KMS-11 (cell line): Measurements from ENCODE around the gene NOTCH4.

Experiments
- H2AFZ ChIP-seq: fragments of 200-600 bp; sonication (generic); 2 replicates; pipeline ENCODE4 v1.6.1; 2016; ENCODE audit warnings: antibody characterized with exemption, mixed run types, low read depth
- H3K27ac ChIP-seq: fragments of 200-600 bp; sonication (generic); 2 replicates; pipeline ENCODE4 v1.6.1; 2016; ENCODE audit warnings: mild to moderate bottlenecking, mixed run types
- H3K27me3 ChIP-seq: fragments of 200-600 bp; sonication (generic); 2 replicates; pipeline ENCODE4 v1.6.1; 2017; ENCODE audit warnings: mild to moderate bottlenecking, low read depth, mixed run types, moderate library complexity; ENCODE audit not compliant: insufficient read depth
- H3K36me3 ChIP-seq: fragments of 200-600 bp; sonication (generic); 2 replicates; pipeline ENCODE4 v1.6.1; 2017; ENCODE audit warnings: mild to moderate bottlenecking, mixed run types; ENCODE audit not compliant: insufficient read depth
- H3K4me1 ChIP-seq: fragments of 200-600 bp; sonication (generic); 2 replicates; pipeline ENCODE4 v1.6.1; 2016; ENCODE audit warnings: mild to moderate bottlenecking, low read depth, mixed run types; ENCODE audit not compliant: poor library complexity, severe bottlenecking
- H3K4me2 ChIP-seq: fragments of 200-600 bp; sonication (generic); 2 replicates; pipeline ENCODE4 v1.7.0; 2016; ENCODE audit warnings: mild to moderate bottlenecking, mixed run types
- H3K4me3 ChIP-seq: fragments of 200-600 bp; sonication (generic); IDR thresholded peaks from 2 replicates; pipeline ENCODE4 v1.6.1; 2017; ENCODE audit warnings: low read depth, low read length, mixed read lengths; ENCODE audit not compliant: insufficient read depth
- H3K79me2 ChIP-seq: fragments of 200-600 bp; sonication (generic); 2 replicates; pipeline ENCODE4 v1.6.1; 2016; ENCODE audit warnings: low read depth, mixed run types; ENCODE audit not compliant: insufficient read depth
- H3K9ac ChIP-seq: fragments of 200-600 bp; sonication (generic); 2 replicates; pipeline ENCODE4 v1.6.1; 2016; ENCODE audit warnings: mild to moderate bottlenecking, mixed run types
- H4K20me1 ChIP-seq: fragments of 200-600 bp; sonication (generic); 2 replicates; pipeline ENCODE4 v1.6.1; 2016; ENCODE audit warnings: mild to moderate bottlenecking, mixed run types; ENCODE audit not compliant: insufficient read depth
- CTCF ChIP-seq: fragments of 200-600 bp; sonication (generic); conservative IDR thresholded peaks from 2 replicates; pipeline ENCODE4 v1.6.1; 2017; ENCODE audit warnings: low read depth, mild to moderate bottlenecking, antibody characterized with exemption, low read length, moderate library complexity, mixed read lengths

Gene NOTCH4

DNA sequence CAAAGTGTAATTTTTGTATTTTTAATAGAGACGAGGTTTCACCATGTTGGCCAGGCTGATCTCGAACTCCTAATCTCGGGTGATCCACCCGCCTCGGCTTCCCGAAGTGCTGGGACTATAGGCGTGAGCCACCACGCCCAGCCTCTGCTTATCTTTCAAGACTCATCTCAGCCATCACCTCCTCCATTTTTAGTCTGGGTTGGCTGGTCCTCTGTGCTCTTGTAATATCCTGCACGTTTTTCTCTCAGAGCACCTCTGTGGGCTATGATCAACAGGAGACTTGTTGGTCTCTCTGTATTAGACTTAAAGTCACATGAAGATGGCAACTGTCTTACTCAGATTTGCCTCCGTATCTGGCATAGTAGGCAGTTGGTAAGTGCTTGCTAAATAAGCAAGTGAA lies 7.6 kb downstream of the NOTCH4 start:
- H3K4me2 ChIP-seq: no peak overlapping the region
- H3K4me1 ChIP-seq: no peaks in the 10 kb centered on the region
- H3K27me3 ChIP-seq: no peaks in the 10 kb centered on the region; the same call in 1 of the 2 replicates
- no peak overlapping the region for H3K9ac ChIP-seq
- no peaks in the 10 kb centered on the region for H4K20me1 ChIP-seq
- no peak overlapping the region for H3K27ac ChIP-seq
- no peaks in the 10 kb centered on the region for H3K79me2 ChIP-seq
- H3K36me3 ChIP-seq: no peaks in the 10 kb centered on the region
- H3K4me3 ChIP-seq: no peak overlapping the region
- no peak for TF ChIP-seq CTCF
- H2AFZ ChIP-seq: no peak overlapping the region

- no peak overlapping the region for H3K9ac ChIP-seq
- H3K36me3 ChIP-seq: no peaks in the 10 kb centered on the region
- no peak overlapping the region for H2AFZ ChIP-seq
- no peaks in the 10 kb centered on the region for H3K4me1 ChIP-seq
- TF ChIP-seq CTCF: no peak
- H3K79me2 ChIP-seq: no peaks in the 10 kb centered on the region
- no peaks in the 10 kb centered on the region; the same call in 1 of the 2 replicates for H3K27me3 ChIP-seq
- H3K27ac ChIP-seq: no peak overlapping the region
- H3K4me2 ChIP-seq: no peak overlapping the region
- H4K20me1 ChIP-seq: no peaks in the 10 kb centered on the region
- H3K4me3 ChIP-seq: no peak overlapping the region
Measured at GRCh38 chr6:32215617-32216016, 8.2 kb downstream of the NOTCH4 start.

DNA sequence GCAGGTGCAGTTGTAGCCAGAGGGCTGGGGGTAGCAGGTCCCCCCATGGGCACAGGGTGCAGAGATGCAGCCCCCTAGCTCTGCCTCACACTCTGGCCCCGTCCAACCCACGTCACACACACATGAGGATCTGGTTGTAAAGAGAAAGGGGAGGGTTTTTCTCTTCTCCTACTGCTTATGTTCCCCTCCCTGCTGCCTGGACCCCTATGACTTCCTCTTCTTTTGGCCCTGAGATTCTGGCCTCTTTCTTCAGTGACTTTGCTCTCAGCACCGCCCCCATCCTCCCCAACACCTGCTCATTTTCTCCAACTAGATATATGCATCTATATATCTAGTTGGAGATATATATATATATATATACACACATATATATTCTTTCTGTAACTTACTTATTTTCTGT lies 9.7 kb downstream of the NOTCH4 start:
- Histone ChIP-seq H2AFZ (no peak overlapping the region), H3K36me3 (no peaks in the 10 kb centered on the region), H3K27me3 (no peaks in the 10 kb centered on the region; the same call in 1 of the 2 replicates), H3K4me3 (no peak overlapping the region), H3K79me2 (no peaks in the 10 kb centered on the region), H3K27ac (no peak overlapping the region), H4K20me1 (no peaks in the 10 kb centered on the region), H3K9ac (no peak overlapping the region), H3K4me2 (no peak overlapping the region), H3K4me1 (no peaks in the 10 kb centered on the region)
- no peak for TF ChIP-seq CTCF

GRCh38 chr6:32213649-32214048 lies 10.2 kb downstream of the NOTCH4 start:
- Histone ChIP-seq H4K20me1 (no peaks in the 10 kb centered on the region), H2AFZ (no peak overlapping the region), H3K4me3 (no peak overlapping the region), H3K27ac (no peak overlapping the region), H3K27me3 (no peaks in the 10 kb centered on the region; the same call in 1 of the 2 replicates), H3K36me3 (no peaks in the 10 kb centered on the region), H3K4me2 (no peak overlapping the region), H3K4me1 (no peaks in the 10 kb centered on the region), H3K9ac (no peak overlapping the region), H3K79me2 (no peaks in the 10 kb centered on the region)
- TF ChIP-seq CTCF: no peak
